ENCODE results near the gene C5orf24.

Gene C5orf24

GRCh38 chr5:134905246-134905996, 59.7 kb downstream of the C5orf24 start:
- DNase-seq (ENCODE audit: low read depth in 2 of 3, low spot score in 1 of 3) = peak; percentile 32 to 57 (median 41)

GRCh38 chr5:134906811-134907210, 61.0 kb downstream of the C5orf24 start:
- DNase-seq (ENCODE audit: low read depth in 2 of 3, low spot score in 1 of 3) = no peak

Measured in stimulated activated CD4-positive, alpha-beta T cell treated with anti-CD3 and anti-CD28 coated beads, Interleukin-12 subunit alpha, Interleukin-12 subunit beta, amount 100 ng/mL, for 48 hours (primary cell).